Fibroblast of gingiva (primary cell): ENCODE results near the gene EXD3.
"Not testable (repeated sequence)": the region's sequence is repeated elsewhere in the genome, so short reads cannot be mapped to it uniquely, and the experiment has no call there.

Source experiments
- DNase-seq: peaks from one replicate; pipeline ENCODE4 v3.0.0-alpha.2; 2011; ENCODE audit warnings: low read depth

Gene EXD3, protein sequence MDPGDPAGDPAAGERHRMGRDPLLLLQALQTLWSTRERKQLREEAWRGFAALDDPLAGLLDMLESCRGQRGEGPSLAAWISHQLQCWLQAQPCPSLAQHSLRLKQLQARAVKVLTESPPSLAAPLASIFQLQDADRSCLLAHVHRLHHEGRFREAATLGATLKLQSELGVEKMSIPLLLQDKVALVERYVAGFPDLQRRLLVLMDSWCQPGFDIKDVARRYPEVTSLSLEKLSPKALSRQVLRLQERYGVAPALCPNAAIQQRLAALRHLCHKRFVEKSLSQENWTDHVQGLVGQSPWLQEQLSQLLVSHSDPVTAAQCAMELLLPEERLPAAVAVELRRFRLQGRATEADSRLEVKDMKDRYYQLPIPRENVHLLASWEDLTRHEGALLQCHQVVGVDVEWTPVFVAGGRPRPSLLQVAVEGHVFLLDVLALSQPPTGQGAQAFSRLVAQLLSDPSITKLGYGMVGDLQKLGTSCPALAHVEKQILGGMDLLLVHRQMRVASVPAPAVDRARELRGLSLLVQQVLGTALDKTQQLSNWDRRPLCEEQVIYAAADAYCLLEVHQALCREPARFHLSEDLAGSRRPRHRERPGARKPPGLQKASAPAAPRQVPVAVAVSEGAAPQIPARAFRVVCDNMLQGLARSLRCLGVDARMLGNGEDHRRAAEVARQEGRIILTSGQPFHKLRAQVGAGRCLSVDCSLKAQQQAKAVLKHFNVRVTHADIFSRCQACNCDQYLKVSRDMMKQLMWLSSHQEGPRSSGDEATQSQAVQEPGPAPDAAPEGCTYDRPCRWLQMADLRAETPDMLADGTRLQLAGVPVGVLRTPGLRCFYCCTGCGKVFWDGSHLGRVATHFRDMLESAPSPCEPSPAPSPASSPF

DNA sequence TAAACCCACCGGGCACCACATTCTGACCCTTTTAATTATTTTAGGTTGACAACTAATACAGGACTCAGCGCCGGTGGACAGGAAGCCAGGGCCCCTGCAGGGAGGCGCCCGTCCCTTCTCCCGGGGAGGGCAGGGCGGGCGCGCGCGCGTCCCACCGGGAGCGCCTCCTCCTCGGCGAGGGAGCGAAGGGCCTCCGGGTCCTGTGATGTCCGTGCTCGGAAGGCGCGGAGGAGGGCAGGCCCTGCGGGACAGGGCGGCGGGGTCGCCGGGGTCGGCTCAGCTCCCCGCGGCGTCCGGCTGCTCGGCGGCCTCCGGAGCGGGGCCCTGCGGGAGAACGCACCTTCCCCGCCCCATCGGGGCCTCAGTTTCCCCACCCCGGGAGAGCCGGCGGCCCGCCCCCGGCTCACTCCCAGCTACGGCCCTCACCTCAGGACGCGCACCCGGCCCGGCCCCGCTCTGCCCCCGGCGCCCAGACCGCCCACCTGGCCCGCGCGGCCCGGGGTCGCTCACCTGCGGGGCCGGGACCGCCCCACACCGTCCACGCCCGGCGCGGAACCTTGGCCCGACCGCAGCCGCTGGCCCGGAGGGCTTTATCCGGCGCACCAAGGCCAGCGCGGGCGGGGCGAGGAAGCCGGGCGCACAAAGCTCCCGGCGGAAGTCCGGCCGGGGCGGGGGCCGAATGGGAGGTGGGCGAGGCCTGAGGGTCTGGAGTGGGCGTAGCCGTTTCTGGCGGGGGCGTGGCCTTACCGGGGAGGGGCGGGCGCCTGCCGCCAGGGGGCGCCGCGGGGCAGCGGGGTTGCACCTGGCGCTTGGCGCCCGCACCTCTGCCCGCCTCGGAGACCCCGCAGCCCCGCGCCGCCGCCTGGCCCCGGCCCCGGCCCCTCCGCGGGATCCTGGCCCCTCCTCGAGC is at the start of gene EXD3, which contains the start of gene NOXA1:
Gene EXD3, minus strand, starts transcription at position 559 of the 910 bp plus-strand sequence. CDS start 27,805 bp downstream, outside the sequence.
Gene NOXA1, plus strand, starts transcription at position 790 of the 910 bp plus-strand sequence. CDS start 137 bp downstream, outside the sequence.
- peak; percentile 89 for DNase-seq

DNA sequence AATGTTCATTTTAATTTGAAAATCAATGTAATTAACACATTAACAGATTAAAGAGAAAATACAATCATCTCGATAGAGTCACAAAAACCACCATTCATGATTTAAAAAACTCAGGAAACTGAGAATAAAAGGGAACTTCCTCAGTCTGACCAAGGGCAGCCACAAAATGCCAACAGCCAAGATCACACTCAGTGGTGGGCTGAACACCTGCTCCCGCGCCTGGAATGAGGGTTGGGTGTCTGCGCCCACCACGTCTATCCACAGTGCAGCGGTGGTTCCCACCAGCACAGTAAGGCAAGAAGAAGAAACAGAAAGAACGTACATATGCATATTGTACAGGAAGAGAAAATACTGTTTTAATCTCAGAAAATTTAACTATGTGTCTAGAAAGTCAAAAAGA is 47.8 kb upstream of the EXD3 start:
- DNase-seq: no peak

DNA sequence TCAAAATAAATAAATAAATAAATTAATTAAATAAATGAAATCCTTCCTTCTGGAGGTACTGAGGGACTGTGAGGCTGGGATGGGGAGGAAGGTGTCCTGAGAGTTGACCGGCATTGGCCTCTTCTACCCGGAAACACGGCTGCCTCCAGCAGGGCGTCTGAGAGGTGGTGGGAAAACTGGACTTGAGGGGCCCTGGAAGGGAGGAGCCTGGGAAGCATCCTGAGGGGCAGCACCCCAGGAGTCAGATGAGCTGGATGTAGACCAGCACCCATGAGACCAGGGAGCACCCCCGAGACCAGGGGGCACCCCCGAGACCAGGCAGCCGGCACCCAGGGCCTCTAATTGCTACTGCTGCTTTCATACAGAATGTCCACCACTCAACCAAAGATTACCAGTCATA is 44.9 kb upstream of the EXD3 start:
- DNase-seq: no peak

DNA sequence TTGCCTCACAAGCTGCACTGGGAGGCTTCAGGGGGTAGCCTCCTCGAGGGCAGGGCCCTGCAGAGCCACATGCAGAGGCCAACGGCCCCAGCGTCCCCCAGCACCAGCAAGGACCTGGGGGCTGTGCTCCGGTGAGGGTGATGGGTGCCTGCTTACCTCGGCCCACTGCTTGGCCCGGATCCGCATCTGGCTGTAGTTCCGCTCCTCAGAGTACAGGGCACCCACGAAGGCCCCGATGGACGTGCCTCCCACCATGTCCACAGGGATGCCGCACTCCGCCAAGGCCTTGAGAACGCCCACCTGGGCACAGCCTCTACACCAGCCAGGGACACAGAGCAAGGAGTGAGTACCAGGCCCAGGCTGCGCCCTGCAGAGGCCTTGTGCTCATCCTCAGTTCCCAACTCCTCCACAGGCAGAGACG is 44.2 kb upstream of the EXD3 start:
- no peak for DNase-seq

DNA sequence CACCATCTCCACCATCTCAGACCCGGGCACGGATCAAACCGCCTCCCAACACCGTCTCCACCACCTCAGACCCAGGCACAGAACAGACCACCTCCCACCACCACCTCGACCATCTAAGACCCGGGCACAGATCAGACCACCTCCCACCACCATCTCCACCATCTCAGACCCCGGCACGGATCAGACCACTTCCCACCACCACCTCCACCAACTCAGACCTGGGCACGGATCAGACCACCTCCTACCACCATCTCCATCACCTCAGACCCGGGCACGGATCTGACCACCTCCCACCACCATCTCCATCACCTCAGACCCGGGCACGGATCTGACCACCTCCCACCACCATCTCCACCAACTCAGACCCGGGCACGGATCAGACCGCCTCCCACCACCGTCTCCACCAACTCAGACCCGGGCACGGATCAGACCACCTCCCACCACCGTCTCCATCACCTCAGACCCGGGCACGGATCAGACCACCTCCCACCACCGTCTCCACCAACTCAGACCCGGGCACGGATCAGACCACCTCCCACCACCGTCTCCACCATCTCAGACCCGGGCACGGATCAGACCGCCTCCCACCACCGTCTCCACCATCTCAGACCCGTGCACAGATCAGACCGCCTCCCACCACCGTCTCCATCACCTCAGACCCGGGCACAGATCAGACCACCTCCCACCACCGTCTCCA is 43.6 kb upstream of the EXD3 start:
- DNase-seq: not testable (repeated sequence)

DNA sequence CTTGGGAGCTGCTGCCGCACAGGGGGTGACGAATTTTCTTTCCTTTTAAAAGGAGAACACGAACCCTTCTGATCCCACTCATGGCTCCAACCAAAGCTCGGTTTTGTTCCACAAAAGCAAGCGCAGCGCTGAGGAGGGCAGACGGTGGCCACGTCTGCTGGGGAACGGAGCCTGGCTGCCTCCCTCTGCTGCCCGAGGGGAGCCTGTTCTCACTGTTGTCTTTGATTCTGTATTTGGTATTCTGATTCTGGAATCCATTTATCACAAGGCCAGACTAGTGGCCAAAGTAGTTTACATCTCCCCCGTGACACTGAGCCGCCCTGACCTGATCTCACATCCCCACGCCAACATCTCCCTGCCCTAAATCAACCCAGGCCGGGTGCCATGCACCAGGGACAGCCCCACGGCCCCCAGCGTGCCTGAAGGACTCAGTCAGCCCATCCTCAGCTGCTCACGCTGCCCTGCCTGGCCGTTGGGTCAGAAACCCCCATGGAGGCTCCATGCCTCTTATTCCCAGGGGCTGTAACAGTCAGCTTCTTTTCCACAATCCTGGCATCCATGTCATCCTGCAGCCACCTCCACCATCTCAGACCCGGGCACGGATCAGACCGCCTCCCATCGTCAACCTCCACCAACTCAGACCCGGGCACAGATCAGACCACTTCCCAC is 42.9 kb upstream of the EXD3 start:
- no peak for DNase-seq

DNA sequence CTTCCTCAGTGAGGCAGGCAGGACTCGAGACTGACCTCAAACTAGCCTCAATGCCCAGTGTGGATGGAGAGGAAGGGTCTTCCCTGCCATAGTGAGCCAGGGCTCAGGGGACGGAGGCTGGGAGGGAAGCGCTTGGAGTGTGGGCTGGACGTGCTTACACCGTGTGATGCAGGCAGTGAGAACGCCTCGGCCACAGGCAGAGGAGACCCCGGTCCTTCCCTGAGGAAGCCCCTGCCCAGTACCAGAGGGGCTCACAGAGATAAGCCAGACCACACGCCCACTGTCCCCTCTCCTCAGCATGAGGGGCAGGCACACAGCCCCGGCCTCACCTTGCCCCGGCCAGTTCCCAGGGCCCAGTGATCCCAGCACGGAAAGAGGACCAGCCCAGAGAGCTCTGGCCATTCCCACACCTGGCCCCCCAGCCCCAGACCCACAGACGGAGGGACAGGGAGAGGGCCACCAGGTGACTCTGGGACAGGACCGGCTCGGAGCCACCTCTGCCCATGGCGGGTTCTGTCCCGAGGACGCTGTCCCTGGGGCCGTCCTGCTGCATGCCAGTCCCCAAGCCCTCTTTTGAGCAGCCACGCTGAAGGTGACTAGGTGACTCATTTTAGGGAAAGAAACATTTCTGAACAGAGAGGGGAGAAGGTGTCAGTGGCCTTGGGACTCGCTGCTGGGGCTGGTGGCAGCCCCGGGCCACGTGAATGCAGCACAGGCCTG is 42.2 kb upstream of the EXD3 start:
- no peak for DNase-seq

DNA sequence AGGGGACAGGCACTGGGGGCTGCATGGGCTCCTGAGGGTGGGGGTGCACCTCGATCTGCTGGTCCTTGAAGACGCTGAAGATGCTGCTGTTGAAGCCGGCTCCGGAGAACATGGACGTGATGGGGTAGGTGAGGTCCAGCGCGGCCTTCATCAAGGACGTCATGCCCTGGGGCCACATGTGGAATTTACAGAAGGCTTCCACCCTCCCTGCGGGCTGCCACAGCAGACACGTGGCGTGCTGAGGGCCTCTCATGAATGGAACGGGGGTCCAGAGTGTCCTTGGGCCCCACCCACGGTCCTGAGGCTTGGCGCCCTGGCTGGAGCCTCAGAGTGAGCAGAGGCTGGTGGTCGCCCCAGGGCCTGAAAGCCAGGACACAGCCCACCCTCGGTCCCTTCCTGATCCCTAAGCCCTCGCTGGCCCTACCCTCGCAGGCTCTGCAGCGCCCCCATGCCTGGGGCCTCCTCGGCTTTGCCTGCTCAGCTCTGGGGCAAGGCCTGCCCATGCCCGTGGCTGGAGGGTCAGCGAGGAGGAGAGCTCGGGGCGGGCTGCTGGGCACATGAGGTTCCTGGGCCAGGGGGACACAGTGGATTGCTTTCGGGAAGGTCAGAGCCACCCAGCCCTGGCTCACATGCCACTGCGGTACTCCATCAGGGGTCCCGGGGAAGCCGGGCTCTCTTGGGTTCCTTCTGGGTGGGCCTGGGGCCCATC is 41.5 kb upstream of the EXD3 start:
- DNase-seq: no peak

DNA sequence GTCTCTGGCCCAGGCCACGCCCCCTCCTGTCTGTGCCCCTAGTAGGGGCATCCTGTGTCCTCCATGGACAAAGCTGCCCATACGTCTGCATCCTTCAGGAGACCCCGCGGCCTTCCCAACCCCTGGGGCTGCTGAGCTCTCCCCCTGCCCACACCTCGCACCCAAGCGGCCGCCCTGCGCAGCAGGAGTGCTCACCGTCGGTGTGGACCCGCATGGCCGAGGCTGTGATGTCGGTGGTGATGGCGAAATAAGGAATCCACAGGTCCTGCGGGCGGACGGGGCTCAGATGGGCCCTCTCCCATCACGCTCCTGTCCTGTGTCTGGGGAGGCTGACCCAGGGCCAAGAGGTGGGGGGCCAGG is 40.9 kb upstream of the EXD3 start:
- DNase-seq: no peak

DNA sequence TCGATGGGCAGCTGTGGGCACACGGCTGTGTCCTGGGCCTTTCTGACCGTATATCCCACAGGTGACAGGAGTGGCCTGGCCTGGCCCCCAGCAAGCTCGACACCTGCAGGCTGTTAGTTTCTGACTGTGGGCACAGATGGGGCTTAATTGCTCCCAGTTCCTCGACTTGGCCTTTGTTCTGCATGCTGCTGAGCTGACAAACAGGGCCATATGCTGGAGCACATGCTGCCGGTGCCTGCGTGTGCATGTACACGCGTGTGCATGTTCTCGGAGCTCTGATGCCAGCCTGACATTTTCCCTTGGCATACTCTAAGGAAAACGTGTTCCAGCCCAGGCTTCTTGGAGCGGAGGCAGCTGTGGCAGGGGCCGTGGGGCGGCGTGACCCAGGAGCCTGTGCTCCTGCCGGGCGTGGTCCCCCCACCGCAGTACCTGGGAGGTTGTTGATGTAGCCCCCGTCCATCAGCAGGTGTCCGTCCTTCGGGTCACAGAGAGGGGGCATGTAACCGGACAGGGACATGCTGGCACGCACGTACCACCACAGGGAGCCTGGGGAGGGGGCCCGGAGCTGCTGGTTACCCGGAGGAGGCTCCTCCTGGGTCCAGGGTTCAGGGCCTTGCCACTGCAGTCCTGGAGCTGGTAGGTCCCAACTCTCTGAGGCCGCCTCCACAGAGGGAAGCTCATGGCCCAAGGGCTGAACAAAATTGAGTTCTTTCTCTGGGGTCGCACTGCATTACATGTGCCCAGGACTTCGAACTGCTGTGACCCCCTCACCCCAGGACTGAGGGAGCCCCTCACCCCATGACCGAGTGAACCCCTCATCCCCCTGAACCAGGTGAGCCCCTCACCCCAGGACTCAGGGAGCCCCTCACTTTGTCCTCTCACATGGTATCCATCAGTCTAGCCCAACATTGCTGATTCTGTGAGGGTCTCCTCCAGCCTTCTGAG is 40.3 kb upstream of the EXD3 start:
- no peak for DNase-seq

DNA sequence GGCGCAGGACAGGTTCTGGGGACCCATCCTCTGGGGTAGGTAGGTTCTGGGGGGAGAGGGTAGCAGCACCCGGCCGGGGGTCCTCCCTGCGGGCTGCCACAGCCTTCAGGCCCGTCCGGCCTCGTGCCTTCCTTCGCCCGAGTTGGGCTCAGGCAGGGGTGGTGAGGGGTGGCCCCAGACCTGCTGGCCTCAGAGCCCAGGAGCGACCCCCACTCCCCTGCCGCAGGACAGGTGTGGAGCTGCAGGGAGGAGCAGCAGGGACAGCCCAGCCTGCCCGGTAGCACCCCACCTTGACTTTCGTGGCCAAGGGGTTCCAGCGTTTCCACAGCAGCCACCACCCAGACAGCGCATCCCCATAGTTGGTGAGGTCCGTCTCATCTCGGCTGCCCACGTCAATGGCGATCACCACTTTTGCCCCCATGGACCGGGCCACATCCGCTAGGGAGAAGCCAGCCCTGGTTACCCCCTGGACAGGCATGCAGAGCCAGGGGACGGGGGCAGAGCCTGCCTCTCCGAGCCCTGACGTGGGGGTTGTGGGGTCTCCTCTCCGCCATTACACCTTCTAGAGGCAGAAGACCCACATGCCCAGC is 39.5 kb upstream of the EXD3 start:
- DNase-seq: no peak

DNA sequence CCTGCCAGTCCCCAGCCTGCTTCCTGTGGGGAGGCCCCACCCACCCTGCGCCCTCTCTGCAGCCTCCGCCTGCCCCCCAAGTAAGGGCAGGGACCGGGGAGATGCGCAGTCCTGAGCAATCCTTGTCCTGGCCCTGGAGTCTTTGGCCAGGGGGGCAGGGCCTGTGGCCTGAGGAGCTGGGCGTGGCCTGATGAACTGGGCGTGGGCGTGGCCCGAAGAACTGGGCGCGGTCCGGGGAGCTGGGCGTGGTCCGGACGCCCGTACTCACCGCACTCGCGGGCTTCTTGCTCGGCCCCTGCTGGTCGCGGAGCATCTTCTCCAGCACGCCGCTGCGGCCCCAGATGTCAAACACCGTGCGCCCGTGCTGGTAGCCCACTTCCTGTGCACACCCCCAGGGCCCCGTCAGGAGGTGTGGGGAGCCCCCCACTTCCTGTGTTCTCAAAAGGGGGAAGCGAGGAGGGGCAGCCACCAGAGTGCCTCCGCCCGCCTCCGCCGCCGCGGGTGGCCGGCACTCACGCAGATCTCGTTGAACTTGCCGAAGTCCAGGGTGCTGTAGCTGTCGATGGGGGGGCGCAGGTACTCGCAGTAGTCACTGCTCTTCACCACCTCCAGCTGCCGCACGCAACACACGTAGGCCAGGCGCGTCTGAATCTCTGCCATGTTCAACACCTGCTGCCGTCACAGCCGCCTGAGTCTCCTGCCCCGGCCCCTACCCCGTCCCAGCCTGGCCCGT is 38.9 kb upstream of the EXD3 start:
- DNase-seq: peak; percentile 52

DNA sequence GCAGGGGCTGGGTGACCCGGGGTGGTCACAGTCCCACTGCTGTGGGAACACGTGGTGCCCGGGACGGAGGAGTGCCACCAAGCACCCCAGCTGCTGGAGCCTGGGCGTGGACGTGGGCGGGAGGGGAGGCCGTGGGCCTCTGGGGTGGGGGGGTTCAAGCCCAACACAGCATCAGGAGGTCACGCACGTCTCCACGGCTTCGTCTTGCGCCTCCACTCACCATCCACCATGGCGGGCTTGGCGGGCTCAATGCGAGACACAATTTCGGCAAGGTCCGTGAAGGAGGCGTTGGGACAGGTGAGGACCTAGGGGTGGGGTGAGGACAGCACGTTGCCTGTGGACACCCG is 38.3 kb upstream of the EXD3 start:
- DNase-seq: no peak

DNA sequence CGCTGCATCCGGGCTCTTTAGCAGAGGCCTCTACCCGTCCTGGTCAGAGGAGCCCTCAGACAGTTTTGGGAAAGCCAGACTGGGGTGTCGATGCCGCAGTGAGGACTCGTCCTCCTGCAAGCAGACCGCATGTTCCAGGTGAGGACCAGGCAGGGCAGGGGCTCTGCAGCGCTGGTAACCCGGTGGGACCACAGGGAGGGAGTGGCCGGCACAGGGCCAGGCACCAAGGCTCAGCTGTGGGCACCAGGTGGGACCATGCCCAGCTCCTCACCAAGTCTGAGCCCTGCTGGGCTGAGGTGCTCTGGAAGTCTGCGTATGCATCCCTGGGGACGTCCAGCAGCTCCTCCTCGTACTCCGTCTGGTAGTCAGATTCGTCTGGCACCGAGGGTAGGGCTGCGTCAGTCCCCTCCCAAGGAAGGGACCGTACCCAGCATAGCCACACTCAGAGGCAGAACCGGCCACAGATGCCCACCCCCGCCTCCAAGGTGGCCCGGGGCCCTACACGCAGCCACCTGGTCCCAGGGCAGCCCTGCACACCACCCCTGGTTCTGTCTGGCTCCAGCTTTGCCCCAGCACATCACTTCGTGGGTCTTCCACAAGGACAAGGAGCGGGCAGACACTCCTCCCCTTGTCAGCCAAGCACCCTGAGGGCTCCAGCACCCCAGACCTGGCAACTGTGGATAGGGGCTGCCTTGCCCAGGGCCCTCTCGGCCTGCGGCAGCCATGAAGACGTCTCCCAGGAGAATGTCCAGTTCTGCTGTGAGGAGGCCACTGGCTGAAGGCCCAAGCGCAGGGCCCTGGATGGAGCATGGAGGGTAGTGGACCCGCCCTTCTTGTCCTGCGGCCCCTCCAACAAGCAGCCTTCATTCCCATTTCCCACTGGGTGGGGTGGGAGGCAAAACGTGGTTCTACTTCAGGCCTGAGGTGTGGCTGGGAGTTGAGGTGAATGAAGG is 37.7 kb upstream of the EXD3 start:
- no peak for DNase-seq

DNA sequence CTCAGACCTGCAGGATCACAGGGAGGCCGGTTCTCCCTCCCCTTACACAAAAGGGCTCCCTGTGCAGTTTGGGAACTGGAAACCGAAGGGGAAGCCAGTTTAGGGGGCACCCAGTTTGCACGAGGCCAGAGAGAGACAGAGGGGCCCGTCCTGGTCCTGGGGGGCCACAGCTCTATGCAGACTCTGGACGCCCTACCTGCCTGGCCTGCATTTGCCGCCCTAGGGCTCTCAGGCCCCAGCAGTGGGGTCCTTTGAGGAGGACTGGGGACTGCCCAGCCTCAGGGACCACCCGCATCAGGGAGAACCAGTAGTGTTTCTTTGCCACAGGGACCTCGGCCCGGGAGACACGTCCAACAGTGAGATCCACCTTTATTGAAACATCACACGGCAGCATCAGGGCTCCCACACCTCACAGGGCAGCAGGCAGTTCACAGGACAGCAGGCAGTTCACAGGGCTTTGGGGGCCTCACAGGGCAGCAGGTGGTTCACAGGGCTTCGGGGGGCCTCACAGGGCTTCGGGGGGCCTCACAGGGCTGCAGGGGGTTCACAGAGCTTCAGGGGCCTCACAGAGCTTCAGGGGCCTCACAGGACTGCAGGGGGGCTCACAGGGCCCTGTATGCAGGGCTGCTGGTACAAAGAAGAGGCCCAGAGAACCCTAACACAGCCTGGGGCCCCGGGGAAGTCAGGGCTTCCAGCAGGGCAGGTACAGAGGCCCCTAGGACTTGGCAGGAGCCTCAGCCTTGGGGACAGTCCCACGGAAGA is 36.8 kb upstream of the EXD3 start:
- DNase-seq: no peak
